GM18870 (cell line): ENCODE data around the gene RPP40.
"Not testable (repeated sequence)": the region's sequence is repeated elsewhere in the genome, so short reads cannot be mapped to it uniquely, and the experiment has no call there.

Experiments used
- ATAC-seq: cut with Tn5 transposase; IDR thresholded peaks from one replicate; pipeline ENCODE4 v1.9.1; 2021; ENCODE audit warnings: moderate library complexity; ENCODE audit not compliant: unreplicated experiment

Gene RPP40

GRCh38 chr6:5020142-5020541 lies 16.3 kb upstream of the RPP40 start:
- no peak for ATAC-seq

- no peak for ATAC-seq
Measured at GRCh38 chr6:5014072-5014561, 10.3 kb upstream of the RPP40 start.

- no peak for ATAC-seq
Measured at GRCh38 chr6:5012519-5012918, 8.7 kb upstream of the RPP40 start.

GRCh38 chr6:5011346-5011745 lies 7.5 kb upstream of the RPP40 start:
- ATAC-seq, result no peak

GRCh38 chr6:5007531-5007930 lies 3.7 kb upstream of the RPP40 start:
- no peak for ATAC-seq

GRCh38 chr6:5006222-5006621 lies 2.4 kb upstream of the RPP40 start:
- no peak for ATAC-seq

GRCh38 chr6:5005038-5005433 lies 1.2 kb upstream of the RPP40 start:
- ATAC-seq, result not testable (repeated sequence)

- no peak for ATAC-seq
Measured at GRCh38 chr6:5004373-5005037, 668 bp upstream of the RPP40 start.

- no peak for ATAC-seq
Measured at GRCh38 chr6:4999586-4999985, 4.3 kb downstream of the RPP40 start.

- no peak for ATAC-seq
Measured at GRCh38 chr6:4997862-4998261, 6.0 kb downstream of the RPP40 start.

- no peak for ATAC-seq
Measured at GRCh38 chr6:4994741-4995140, 9.1 kb downstream of the RPP40 start.

- no peak for ATAC-seq
Measured at GRCh38 chr6:4987432-4987831, 16.4 kb downstream of the RPP40 start.

GRCh38 chr6:4986999-4987398 lies 16.8 kb downstream of the RPP40 start:
- no peak for ATAC-seq

- ATAC-seq, result no peak
Measured at GRCh38 chr6:4983322-4983721, 20.5 kb downstream of the RPP40 start.

- no peak for ATAC-seq
Measured at GRCh38 chr6:4981761-4982160, 22.1 kb downstream of the RPP40 start.

- ATAC-seq, result no peak
Measured at GRCh38 chr6:4979426-4979825, 24.4 kb downstream of the RPP40 start.

GRCh38 chr6:4977468-4977867 lies 26.4 kb downstream of the RPP40 start:
- no peak for ATAC-seq

- no peak for ATAC-seq
Measured at GRCh38 chr6:4975506-4975905, 28.3 kb downstream of the RPP40 start.

- no peak for ATAC-seq
Measured at GRCh38 chr6:4974962-4975361, 28.9 kb downstream of the RPP40 start.

- no peak for ATAC-seq
Measured at GRCh38 chr6:4973982-4974745, 29.7 kb downstream of the RPP40 start.

- no peak for ATAC-seq
Measured at GRCh38 chr6:4973415-4973814, 30.4 kb downstream of the RPP40 start.

GRCh38 chr6:4972438-4972837 lies 31.4 kb downstream of the RPP40 start:
- no peak for ATAC-seq
